G401 (cell line): ENCODE results near the gene STX8. TPM values are rescaled to one million over a fixed set of nuclear protein-coding genes. Genes with fewer than 3 reads are reported as not detected.

Experiments used
- DNase-seq: peaks from one replicate; pipeline ENCODE4 v3.0.0-alpha.2; 2015; ENCODE audit warnings: low spot score
- in situ Hi-C: cut with HindIII; loops from 2 replicates; pipeline ENCODE4 v1.10.0; 2016; ENCODE audit warnings: low sequenced_read_pairs, mixed read lengths
- total RNA-seq: library from RNA; depleted of rRNA; stranded (reverse); fragments of >200 nt; shearing (Covaris generic); gene quantifications from 2 replicates; pipeline ENCODE4 v1.2.3, GENCODE V29; 2014

The STX8 gene
- total RNA-seq, 1 experiment from 2014 or later, result 95.8 TPM

- in situ Hi-C loops, result no loop called here
- peak; percentile 44 for DNase-seq
Measured at GRCh38 chr17:9239793-9240658, 335.6 kb downstream of the STX8 start.

DNA sequence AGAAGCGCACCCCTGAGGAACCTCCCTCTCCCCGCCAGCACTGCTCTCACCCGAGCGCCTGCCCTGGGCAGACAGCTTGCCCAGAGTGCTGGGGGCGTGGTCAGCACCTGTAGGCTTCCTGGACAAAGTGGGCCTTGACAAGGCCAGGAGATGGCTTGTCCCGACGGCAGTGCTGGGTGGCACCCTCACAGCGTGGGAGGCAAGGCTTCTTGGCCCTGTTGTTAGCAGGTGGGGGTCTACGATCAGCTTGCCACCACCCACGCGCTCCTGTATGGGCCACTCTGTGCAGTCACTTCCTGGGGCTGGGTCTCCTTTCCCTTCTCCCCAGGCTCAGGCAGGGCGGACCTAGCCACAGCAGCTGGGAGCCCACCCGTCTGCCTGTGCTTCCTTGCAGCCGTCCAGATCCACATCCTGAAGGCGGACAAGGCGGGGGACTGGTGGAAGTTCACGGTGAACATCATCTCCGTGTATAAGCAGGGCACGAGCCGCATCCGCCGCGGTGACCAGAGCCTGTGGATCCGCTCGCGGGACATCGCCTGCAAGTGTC is 336.3 kb downstream of the STX8 start:
- in situ Hi-C loops, result no loop called here

GRCh38 chr17:9238340-9239245 is 337.0 kb downstream of the STX8 start:
- DNase-seq, result no peak
- in situ Hi-C loops, result no loop called here

More for the DNA sequence above, 336.3 kb downstream of the STX8 start:
- DNase-seq, result no peak

DNA sequence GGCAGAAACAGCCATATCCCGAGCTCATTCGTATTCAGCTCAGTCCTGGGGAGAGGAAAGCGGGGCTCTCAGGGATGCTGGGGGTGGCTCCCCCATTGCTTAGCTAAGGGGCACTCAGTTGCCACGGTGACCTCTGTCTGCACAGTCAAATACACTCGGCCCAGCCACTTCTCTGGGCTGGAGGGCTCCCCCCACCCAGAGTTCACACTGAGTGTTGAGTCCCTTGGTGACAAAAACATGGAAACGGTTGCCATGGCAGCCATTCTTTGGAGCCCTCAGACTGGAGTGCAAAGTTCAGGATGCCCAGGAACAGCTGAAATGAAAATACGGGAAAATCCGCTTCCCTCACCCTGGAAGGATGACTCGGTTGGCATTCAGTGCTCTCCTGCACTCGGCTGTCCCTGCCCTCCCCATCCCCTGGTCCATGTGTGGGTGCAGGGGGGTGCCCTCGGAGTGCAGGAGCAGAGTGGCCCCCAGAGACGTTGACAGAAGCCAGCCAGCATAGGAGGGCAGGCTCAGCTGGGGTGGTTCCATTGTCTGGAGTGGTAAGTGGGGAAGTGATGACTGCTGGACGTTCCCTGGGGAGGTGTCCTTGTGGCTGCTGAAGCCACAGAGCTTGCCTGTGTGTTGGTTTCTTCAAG is 337.8 kb downstream of the STX8 start:
- DNase-seq, result no peak
- in situ Hi-C loops, result no loop called here

GRCh38 chr17:9237053-9237410 is 338.6 kb downstream of the STX8 start:
- DNase-seq, result no peak
- in situ Hi-C loops, result no loop called here

- DNase-seq, result no peak
- in situ Hi-C loops, result no loop called here
Measured at GRCh38 chr17:9236286-9237052, 339.2 kb downstream of the STX8 start.

GRCh38 chr17:9235346-9235745 is 340.3 kb downstream of the STX8 start:
- in situ Hi-C loops, result no loop called here
- no peak for DNase-seq

GRCh38 chr17:9234389-9234945 is 341.2 kb downstream of the STX8 start:
- no peak for DNase-seq
- in situ Hi-C loops, result no loop called here

GRCh38 chr17:9233761-9234160 is 341.9 kb downstream of the STX8 start:
- DNase-seq, result no peak
- in situ Hi-C loops, result no loop called here

DNA sequence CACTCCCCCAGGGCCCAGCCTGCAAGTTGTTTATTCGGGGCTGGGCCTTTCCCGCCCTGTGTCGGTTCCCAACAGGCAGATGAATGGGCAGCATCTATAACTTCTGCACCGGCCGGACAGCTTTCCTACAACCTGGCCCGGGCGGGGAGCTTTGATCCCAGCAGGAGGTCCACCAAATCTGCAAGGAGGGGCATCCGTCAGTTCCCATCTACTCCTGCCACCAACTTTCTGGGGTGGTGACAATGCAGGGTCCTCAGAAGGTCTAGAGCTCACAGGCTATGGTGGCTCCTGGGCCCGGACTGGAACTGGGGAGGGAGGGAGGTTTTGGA is 342.4 kb downstream of the STX8 start:
- DNase-seq, result no peak
- in situ Hi-C loops, result no loop called here

DNA sequence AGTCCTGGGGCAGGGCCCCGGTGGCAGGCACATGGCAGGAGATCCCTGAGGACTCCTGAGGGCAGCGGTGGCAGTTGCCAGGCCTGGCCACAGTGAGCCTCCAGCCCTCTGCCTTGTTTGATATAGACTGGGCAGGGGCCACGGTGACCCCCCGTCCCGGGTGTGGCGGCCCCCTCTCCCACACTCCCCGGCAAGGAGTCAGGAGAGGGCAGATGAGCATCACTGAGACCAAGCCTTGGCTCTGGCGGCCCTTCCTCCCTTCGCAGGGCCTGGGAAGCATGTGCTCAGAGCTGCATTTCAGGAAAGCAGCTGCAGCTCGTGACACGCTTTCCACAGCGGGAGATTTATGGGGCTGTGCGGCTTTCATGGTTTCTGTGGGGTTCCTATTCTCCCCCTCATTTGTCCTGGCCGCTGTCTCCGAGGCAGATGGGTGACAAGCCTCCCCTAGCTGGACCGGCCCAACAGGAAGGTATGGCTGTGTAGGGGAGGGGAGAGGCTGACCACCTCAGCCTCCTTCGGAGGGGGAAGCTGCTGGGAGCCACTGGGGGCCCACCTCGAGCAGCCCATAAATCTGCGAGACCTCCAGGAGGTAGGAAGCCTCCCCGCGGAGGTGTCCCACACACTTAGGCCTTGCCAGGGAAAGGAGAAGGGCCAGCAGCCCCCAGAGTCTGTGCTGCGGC is 342.9 kb downstream of the STX8 start:
- no peak for DNase-seq
- in situ Hi-C loops, result no loop called here

DNA sequence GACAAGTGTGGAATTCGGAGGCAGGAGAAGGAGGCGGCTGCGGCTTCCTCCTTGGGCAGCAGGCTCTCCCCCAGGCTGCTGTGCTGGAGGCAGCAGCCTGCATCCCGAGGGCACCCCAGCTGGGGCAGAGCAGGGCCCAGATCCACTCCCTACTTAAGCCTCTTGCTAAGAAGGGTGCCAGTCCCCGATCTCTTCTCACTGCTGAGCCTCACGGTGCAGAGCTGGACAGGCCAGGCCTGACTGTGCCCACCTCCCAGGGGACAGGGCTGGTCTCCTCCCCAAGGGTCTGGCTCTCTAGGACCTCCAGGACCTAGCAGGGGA is 343.5 kb downstream of the STX8 start:
- DNase-seq, result no peak
- in situ Hi-C loops, result no loop called here

DNA sequence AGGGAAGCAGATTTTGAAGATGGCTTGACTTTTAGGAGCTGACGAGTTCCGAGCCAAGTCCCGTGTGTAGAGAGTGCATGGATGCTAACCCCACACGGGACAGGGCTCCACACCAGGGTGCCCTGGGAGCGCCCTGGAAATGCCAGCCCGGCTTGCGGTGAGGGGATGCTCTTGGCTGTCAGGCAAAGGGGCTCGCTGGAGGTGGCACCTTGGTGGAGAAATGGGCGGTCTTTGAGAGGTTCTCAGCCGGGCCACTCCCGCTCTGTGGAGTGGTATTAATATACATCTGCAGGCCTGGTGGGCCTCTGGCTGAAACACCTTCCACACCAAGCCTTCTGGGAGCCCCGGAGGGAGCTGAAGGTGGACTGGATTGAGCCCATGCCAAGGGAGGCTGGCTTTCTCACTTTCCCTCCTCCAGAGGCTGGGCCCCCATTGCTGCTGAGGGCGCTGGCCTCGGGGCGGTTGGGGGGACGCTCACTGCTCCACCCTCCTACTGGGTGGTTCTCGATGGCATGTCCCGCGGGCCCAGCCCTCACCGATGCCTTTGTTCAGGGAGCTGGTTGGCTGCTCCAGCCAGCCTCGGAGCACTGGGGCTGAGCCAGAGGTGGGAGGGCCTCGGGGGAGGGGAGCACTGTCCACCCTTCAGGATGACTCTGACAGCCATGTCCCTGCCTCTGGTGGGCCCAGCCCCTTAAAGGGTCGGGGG is 344.0 kb downstream of the STX8 start:
- DNase-seq, result no peak
- in situ Hi-C loops, result no loop called here

- DNase-seq, result no peak
- in situ Hi-C loops, result no loop called here
Measured at GRCh38 chr17:9230861-9231260, 344.8 kb downstream of the STX8 start.

DNA sequence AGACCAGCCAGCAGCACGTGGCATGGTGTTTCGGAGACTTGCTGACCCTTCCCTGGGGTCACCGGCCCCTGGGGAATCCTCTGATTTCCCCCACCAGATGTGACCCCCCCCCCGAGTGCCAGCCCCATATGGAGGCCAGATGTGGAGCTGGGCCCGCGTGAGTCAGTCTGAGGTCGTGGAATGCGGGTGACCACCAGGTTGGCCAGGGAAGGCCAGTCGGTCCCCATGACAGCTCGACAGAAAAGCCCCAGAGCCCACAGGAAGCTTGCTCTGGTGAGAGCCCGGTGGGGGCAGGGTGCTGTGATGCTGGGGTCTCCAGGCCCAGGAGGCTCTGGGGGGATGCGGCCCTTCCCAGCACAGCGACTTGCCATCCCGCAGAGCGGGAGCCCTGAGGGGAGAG is 345.3 kb downstream of the STX8 start:
- no peak for DNase-seq
- in situ Hi-C loops, result no loop called here

DNA sequence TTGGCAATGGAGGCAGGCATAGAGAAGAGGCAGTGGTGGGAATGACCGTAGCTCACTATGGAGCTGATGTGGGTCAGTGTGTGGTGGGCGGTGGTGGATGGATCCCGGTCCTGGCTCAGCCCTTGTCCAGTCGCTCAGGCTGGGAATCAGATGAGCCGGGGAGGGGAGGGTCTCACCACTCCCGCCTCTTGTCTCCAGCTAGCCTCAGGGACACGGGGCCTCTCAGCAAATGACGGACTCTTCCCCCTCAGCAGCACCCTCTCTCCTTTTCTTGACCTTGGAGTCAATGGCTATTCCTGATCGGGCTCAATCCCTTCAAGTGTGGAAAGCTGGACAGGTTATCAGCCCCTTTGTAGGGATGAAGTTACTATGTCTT is 345.8 kb downstream of the STX8 start:
- in situ Hi-C loops, result no loop called here
- DNase-seq, result no peak

DNA sequence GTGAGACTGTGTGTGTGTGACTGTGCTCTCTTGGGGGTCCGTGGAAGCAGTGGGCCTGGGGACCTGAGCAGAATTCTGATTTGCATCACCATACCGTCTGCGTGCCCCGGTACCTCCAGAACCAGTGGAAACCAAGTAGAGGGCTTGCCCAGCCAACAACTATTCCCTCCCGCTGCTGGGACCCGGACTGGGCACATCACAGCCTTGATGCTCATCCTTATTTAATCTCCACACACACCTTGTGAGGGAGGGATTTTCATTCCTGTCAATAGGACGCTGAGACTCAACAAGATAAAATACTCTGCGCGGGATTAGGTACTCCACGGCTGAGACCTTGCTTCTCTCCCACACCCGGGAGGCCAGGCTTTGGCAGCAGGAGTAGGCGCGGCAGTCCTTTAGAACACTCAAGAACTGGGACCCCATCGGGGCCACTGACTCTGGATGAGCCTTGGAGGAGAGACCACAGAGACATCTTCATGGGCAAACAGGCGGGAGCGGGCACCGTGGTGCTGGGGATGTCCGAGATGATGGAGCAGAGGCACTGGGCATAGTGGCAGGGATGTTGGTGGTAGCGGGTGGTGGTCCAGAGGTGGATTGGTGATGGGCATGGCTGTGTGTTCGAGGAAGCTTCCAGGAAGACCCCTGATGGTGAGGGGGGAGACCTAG is 346.3 kb downstream of the STX8 start:
- DNase-seq, result no peak
- in situ Hi-C loops, result no loop called here
